H7 (cell line): ENCODE measurements around the gene MYOD1. TPM values are rescaled to one million over a fixed set of nuclear protein-coding genes. Genes with fewer than 3 reads are reported as not detected.
A peak's percentile ranks its signal among the peaks of the same experiment; 100 is the strongest.

Source experiments
- DNase-seq: peaks from one replicate; pipeline ENCODE4 v3.0.0; 2012
- H3K27me3 ChIP-seq: 2 replicates; pipeline ENCODE4 v1.6.0; 2011; ENCODE audit warnings: mild to moderate bottlenecking, low read length; ENCODE audit not compliant: control insufficient read depth, insufficient read depth
- H3K36me3 ChIP-seq: replicated peaks from 2 replicates; pipeline ENCODE4 v1.5.1; 2011; ENCODE audit warnings: low read length; ENCODE audit not compliant: control insufficient read depth, insufficient read depth
- H3K4me3 ChIP-seq: 2 replicates; pipeline ENCODE4 v1.5.1; 2011; ENCODE audit warnings: low read depth, mild to moderate bottlenecking, control low read depth, low read length, moderate library complexity; ENCODE audit not compliant: insufficient read depth
- total RNA-seq: library from RNA; depleted of rRNA; stranded (reverse); fragments of >200 nt; shearing (Covaris generic); gene quantifications from 2 replicates; pipeline ENCODE4 v1.2.3, GENCODE V29; 2014

MYOD1 gene
- total RNA-seq, 1 experiment from 2014 or later: not detected

DNA sequence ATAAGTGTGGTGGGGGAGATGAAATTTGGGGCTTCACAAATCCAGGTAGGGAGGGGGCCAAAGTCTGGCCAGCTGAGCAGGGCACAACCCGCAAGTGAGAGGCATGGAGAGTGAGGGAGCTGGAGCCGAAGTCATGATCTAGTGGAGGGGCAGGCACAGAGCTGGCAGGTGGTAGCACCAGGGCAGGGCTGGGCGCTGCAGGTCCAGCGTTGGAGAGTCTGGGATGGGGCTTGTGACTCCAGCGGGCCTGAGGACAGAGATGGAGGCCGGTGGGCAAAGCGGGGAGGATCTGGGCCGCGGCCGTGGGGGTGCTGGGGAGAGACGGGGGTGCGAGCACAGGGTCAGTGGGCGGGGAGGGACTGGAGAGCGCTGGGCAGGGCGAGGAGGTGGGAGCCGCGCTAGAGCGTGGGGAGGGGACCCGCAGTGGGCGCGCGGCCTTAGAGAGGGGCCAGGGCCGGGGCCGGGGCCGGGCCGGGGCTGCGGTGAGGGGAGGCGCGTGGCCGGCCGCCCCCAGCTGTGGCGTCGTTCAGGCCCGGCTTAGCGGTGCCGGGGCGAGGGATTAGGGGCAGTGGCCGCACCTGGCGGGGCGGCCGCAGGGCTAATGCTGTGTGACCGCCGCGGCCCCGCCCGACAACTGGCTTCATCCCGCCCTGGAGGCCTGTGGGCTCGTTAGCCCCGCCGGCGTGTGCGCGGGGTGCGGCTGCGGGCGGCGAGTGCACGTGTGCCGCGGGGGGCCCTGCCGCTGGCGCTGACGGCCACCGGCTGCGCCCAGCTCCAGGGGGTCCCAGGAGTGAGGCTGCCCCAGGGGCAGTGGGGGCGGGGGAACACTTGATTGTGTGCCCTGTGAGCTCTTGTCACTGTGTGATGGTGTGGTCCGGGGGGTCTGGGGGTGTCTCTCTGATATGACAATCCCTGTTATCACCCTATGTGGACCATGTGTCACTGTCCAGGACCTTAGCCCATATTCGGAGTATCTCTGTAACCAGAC is 23.6 kb upstream of the MYOD1 start:
- peak overlapping the region; percentile 12; the same call in 1 of the 2 replicates for H3K4me3 ChIP-seq
- H3K36me3 ChIP-seq: no peaks in the 10 kb centered on the region
- peaks cover 20% of the 10 kb centered on the region; the same call in 1 of the 2 replicates for H3K27me3 ChIP-seq
- peak; percentile 90 for DNase-seq

GRCh38 chr11:17696741-17697140 is 22.6 kb upstream of the MYOD1 start:
- DNase-seq: no peak
- Histone ChIP-seq H3K4me3 (no peak overlapping the region), H3K36me3 (no peaks in the 10 kb centered on the region), H3K27me3 (peaks cover 20% of the 10 kb centered on the region; the same call in 1 of the 2 replicates)

GRCh38 chr11:17697175-17697949 is 22.0 kb upstream of the MYOD1 start:
- Histone ChIP-seq H3K36me3 (no peaks in the 10 kb centered on the region), H3K27me3 (peaks cover 20% of the 10 kb centered on the region; the same call in 1 of the 2 replicates), H3K4me3 (no peak overlapping the region)
- DNase-seq: peak; percentile 35

DNA sequence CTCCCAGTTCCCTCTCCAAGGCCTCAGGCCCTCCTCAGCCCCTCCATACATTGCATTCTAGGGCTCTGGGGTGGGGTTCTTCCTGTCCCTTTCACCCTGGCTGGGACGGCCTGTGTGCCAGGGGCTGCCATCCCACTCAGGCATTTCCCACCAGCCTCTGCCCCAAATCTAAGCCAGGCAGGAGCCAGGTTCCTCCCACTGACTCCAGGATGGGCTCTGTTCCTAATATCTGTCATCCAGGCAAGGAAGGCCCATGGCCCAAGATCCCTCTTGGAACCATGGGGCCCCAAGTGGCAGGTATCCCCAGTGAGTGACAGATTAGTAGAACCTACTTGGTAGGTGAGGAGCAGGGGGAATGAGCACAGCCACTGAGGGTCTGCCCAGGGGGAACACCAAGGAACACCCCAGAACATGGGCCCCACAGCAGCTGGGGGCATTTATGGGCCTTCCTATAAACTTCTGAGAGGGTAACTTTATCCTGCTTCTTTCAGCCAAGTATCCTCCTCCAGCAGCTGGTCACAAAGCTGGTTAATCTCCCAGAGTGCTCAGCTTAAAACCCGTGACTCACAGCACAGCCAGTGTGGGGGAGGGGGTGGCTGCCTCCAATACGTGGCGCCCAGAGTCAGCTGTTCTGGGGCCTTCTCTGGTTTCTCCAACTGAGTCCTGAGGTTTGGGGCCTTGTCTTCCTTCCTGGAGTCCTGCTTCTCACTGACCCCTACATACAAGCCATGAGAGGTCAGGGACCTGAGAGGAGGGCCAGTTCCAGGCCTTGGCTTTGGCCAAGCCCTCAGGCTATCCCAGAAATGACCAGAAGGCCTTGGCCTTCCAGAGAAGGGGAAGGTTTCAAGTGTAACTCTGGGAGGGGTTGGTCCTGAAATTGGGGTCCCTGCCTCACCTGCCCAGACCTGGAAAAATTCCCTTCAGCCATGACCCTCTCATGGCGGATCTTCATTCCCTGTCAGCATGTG is 19.9 kb upstream of the MYOD1 start:
- H3K36me3 ChIP-seq: no peaks in the 10 kb centered on the region
- no peak for DNase-seq
- H3K27me3 ChIP-seq: peaks cover 19% of the 10 kb centered on the region; the same call in 1 of the 2 replicates
- H3K4me3 ChIP-seq: no peak overlapping the region

- Histone ChIP-seq H3K4me3 (no peak overlapping the region), H3K36me3 (no peaks in the 10 kb centered on the region), H3K27me3 (peaks cover 11% of the 10 kb centered on the region)
- no peak for DNase-seq
Observed at GRCh38 chr11:17700991-17701390, 18.4 kb upstream of the MYOD1 start.

- DNase-seq: no peak
Observed at GRCh38 chr11:17702876-17703275, 16.5 kb upstream of the MYOD1 start.

GRCh38 chr11:17703951-17704350 is 15.4 kb upstream of the MYOD1 start:
- DNase-seq: no peak
- peaks cover 5% of the 10 kb centered on the region; the same call in 1 of the 2 replicates for H3K27me3 ChIP-seq

More at GRCh38 chr11:17702876-17703275, 16.5 kb upstream of the MYOD1 start:
- Histone ChIP-seq H3K36me3 (no peaks in the 10 kb centered on the region), H3K4me3 (no peak overlapping the region), H3K27me3 (peaks cover 3% of the 10 kb centered on the region; the same call in 1 of the 2 replicates)

GRCh38 chr11:17707830-17708229 is 11.5 kb upstream of the MYOD1 start:
- Histone ChIP-seq H3K4me3 (no peak overlapping the region), H3K27me3 (peaks cover 25% of the 10 kb centered on the region), H3K36me3 (no peaks in the 10 kb centered on the region)
- no peak for DNase-seq

More at GRCh38 chr11:17703951-17704350, 15.4 kb upstream of the MYOD1 start:
- Histone ChIP-seq H3K36me3 (no peaks in the 10 kb centered on the region), H3K4me3 (no peak overlapping the region)

DNA sequence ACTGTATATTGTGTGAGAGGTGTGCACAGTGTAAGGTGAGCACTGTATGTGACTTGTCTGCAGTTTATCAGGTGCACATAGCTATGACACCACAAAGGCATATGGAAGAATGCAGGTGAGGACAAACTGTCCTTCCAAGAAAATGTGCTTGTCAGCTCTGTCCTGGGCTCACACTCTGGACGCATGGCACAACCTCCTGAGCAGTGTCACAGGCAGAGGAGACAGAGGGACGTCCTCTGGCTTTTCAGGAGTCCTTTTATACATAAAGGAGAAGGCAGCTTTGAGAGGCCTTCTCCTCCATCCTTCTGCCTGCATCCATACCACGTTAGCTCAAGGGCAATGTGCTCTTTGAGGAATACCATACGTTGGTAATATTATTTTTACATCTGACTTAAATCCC is 7.5 kb upstream of the MYOD1 start:
- DNase-seq: no peak
- no peaks in the 10 kb centered on the region for H3K36me3 ChIP-seq
- H3K27me3 ChIP-seq: peaks cover 54% of the 10 kb centered on the region
- no peak overlapping the region for H3K4me3 ChIP-seq

DNA sequence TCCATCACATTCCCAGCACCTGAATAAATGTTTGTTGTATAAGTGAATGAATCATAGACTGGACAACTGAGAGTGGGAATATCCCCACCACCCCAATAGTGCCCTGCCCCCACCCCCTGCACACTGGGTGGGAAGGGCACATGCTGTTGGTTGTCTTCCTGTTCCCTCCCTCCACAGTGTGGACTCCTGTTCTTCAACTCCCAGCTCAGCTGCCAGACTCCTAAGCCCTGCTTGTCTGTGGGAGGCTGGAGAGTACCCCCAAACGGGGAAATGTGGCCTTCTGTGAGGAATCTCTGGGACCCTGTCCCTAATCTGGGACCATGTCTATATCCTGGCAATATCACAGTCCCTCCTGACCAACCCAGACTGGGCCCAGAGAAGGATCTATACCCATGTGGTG is 5.5 kb upstream of the MYOD1 start:
- H3K27me3 ChIP-seq: peaks cover 71% of the 10 kb centered on the region
- DNase-seq: no peak
- no peak overlapping the region for H3K4me3 ChIP-seq
- H3K36me3 ChIP-seq: no peaks in the 10 kb centered on the region

DNA sequence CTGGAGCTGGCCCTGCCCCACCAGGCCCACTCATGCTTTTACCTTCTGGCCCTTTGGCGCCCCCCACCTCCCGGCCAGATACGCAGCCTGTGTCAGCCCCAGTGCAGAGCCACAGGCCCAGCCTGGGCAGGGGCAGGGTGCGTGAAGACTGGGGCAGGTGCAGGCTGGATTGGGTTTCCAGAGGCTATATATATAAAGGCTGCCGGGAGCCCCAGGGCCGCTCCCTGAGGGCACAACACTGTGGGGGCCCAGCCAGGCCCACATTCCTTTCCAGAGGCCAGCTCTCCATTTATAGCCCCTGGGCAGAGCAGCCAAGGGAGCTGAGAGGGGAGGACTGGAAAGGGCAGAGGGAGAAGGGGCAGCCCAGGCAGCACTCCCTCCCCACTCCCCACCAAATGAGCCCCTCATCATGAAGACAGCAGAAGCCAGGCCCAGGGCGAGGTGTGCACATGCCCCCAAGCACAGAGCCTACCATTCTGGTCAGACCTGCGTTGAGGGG is 5.0 kb upstream of the MYOD1 start:
- no peak overlapping the region for H3K4me3 ChIP-seq
- H3K27me3 ChIP-seq: peaks cover 72% of the 10 kb centered on the region
- H3K36me3 ChIP-seq: no peaks in the 10 kb centered on the region
- DNase-seq: peak; percentile 70

DNA sequence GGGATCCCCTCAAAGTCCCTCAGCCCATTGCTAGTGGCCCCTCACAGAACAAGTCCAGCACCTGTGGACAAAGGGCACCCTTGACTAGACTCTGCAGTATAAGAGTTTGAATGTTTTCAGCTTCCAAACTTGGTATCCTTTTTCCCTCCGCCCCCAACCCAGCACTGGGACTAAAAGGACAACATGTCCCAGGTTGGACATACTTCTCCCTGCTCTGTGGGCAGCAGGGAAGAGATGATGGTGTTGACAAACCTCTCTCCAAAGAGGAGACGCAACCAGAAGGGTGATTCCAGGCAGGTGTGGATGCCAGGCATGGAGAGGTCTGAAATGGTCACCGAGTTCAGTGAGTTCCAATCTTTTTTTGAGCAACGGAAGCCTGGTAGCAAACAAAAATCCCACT is 4.5 kb upstream of the MYOD1 start:
- no peak overlapping the region for H3K4me3 ChIP-seq
- no peak for DNase-seq
- peaks cover 73% of the 10 kb centered on the region for H3K27me3 ChIP-seq
- H3K36me3 ChIP-seq: no peaks in the 10 kb centered on the region

- DNase-seq: no peak
- peaks cover 87% of the 10 kb centered on the region for H3K27me3 ChIP-seq
- H3K4me3 ChIP-seq: no peak overlapping the region
- H3K36me3 ChIP-seq: no peaks in the 10 kb centered on the region
Observed at GRCh38 chr11:17716807-17717206, 2.6 kb upstream of the MYOD1 start.
